ENCODE measurements around the gene KRR1.

- TF ChIP-seq POLR2A (IDR thresholded peaks at IDR 0.05) (no peak), CTCF (IDR thresholded peaks at IDR 0.05 in 4 of 5, conservative IDR thresholded peaks at IDR 0.05 in 1 of 5) (no peak)
Observed at GRCh38 chr12:75529826-75530225, 18.4 kb upstream of the KRR1 start.

Data from gastrocnemius medialis (tissue), 4 donors.